Measurements from ENCODE around the gene ETS2. TPM values are rescaled to one million over a fixed set of nuclear protein-coding genes. Genes with fewer than 3 reads are reported as not detected.

ETS2 gene
- polyA plus RNA-seq, 1 donor (not counting 4 experiments of a cell fraction or from before 2014, with no cell fraction given): 58.5 TPM

- no peak overlapping the region for H2AFZ ChIP-seq (ENCODE audit: control insufficient read depth, low read length)
- dilution Hi-C loops (cut with MboI; ENCODE audit: extremely low pct_ligation_motif_present, low sequenced_read_pairs): no loop called here
- H3K4me1 ChIP-seq (ENCODE audit: control insufficient read depth, extremely low read depth, insufficient read depth, low read length): peaks cover 20% of the 10 kb centered on the region
- no peaks in the 10 kb centered on the region for H3K27me3 ChIP-seq (ENCODE audit: control insufficient read depth, extremely low read depth, insufficient read depth, low read length)
- TF ChIP-seq CTCF (optimal IDR thresholded peaks at IDR 0.05 in 1 of 3, IDR thresholded peaks at IDR 0.05 in 1 of 3, conservative IDR thresholded peaks at IDR 0.05 in 1 of 3; ENCODE audit: extremely low read depth in 1 of 3, insufficient read depth in 2 of 3, low read length in 3 of 3): no peak
- no peak for TF ChIP-seq EZH2 (IDR thresholded peaks at IDR 0.05; ENCODE audit: low read length)
- no peaks in the 10 kb centered on the region for H3K79me2 ChIP-seq (ENCODE audit: control insufficient read depth, insufficient read depth, low read length)
- no peak overlapping the region for H3K4me2 ChIP-seq (ENCODE audit: control insufficient read depth, extremely low read depth, insufficient read depth, low read depth, low read length)
- no peak overlapping the region for H3K27ac ChIP-seq (ENCODE audit: control insufficient read depth, insufficient read depth, low read length)
- H3K4me3 ChIP-seq (ENCODE audit: control insufficient read depth in 2 of 3, extremely low read depth in 1 of 3, insufficient read depth in 2 of 3, low read depth in 1 of 3, low read length in 3 of 3): no peak overlapping the region
- no peaks in the 10 kb centered on the region for H3K9me3 ChIP-seq (ENCODE audit: control insufficient read depth, low read depth, low read length)
- H3K36me3 ChIP-seq (ENCODE audit: control insufficient read depth in 2 of 2, extremely low read depth in 1 of 2, insufficient read depth in 2 of 2, low read length in 2 of 2): no peaks in the 10 kb centered on the region
- no peak for FAIRE-seq
- no peaks in the 10 kb centered on the region for H3K9me1 ChIP-seq (ENCODE audit: control insufficient read depth, extremely low read depth, insufficient read depth, low read length)
- no peaks in the 10 kb centered on the region for H4K20me1 ChIP-seq (ENCODE audit: control insufficient read depth, extremely low read depth, insufficient read depth, low read length)
- H3K9ac ChIP-seq (ENCODE audit: control insufficient read depth, extremely low read depth, insufficient read depth, low read length): no peak overlapping the region
- no peak for DNase-seq (ENCODE audit: low read depth, low spot score)
These were observed 51.6 kb downstream of the ETS2 start for GRCh38 chr21:38857152-38857825.

- dilution Hi-C loops (cut with MboI; ENCODE audit: extremely low pct_ligation_motif_present, low sequenced_read_pairs): no loop called here
These were observed 52.5 kb downstream of the ETS2 start for GRCh38 chr21:38858026-38858811.

More at GRCh38 chr21:38858026-38858811, 52.5 kb downstream of the ETS2 start:
- no peak overlapping the region for H3K4me2 ChIP-seq (ENCODE audit: control insufficient read depth, extremely low read depth, insufficient read depth, low read depth, low read length)
- TF ChIP-seq EZH2 (IDR thresholded peaks at IDR 0.05; ENCODE audit: low read length) (no peak), CTCF (optimal IDR thresholded peaks at IDR 0.05 in 1 of 3, IDR thresholded peaks at IDR 0.05 in 1 of 3, conservative IDR thresholded peaks at IDR 0.05 in 1 of 3; ENCODE audit: extremely low read depth in 1 of 3, insufficient read depth in 2 of 3, low read length in 3 of 3) (no peak)
- no peak overlapping the region for H3K27ac ChIP-seq (ENCODE audit: control insufficient read depth, insufficient read depth, low read length)
- H3K4me3 ChIP-seq (ENCODE audit: control insufficient read depth in 2 of 3, extremely low read depth in 1 of 3, insufficient read depth in 2 of 3, low read depth in 1 of 3, low read length in 3 of 3): no peak overlapping the region
- DNase-seq (ENCODE audit: low read depth, low spot score) (no peak), FAIRE-seq (no peak)
- no peaks in the 10 kb centered on the region for H3K79me2 ChIP-seq (ENCODE audit: control insufficient read depth, insufficient read depth, low read length)
- H3K9ac ChIP-seq (ENCODE audit: control insufficient read depth, extremely low read depth, insufficient read depth, low read length): no peak overlapping the region
- peaks cover 11% of the 10 kb centered on the region for H3K4me1 ChIP-seq (ENCODE audit: control insufficient read depth, extremely low read depth, insufficient read depth, low read length)
- no peaks in the 10 kb centered on the region for H3K36me3 ChIP-seq (ENCODE audit: control insufficient read depth in 2 of 2, extremely low read depth in 1 of 2, insufficient read depth in 2 of 2, low read length in 2 of 2)
- H4K20me1 ChIP-seq (ENCODE audit: control insufficient read depth, extremely low read depth, insufficient read depth, low read length): no peaks in the 10 kb centered on the region
- H3K9me1 ChIP-seq (ENCODE audit: control insufficient read depth, extremely low read depth, insufficient read depth, low read length): no peaks in the 10 kb centered on the region
- H3K27me3 ChIP-seq (ENCODE audit: control insufficient read depth, extremely low read depth, insufficient read depth, low read length): no peaks in the 10 kb centered on the region
- no peak overlapping the region for H2AFZ ChIP-seq (ENCODE audit: control insufficient read depth, low read length)
- H3K9me3 ChIP-seq (ENCODE audit: control insufficient read depth, low read depth, low read length): no peaks in the 10 kb centered on the region
